Progenitor cell of endocrine pancreas (in vitro differentiated cells): ENCODE data around the gene CD36. TPM values are rescaled to one million over a fixed set of nuclear protein-coding genes. Genes with fewer than 3 reads are reported as not detected.

Experiments
- DNase-seq: peaks from one replicate; pipeline ENCODE4 v3.0.0; 2021; ENCODE audit warnings: low spot score; ENCODE audit not compliant: unreplicated experiment
- H3K27ac Mint-ChIP-seq: 2 replicates; pipeline ENCODE4 v1.8.0; 2021; ENCODE audit warnings: mild to moderate bottlenecking, moderate library complexity, mixed read lengths
- H3K27me3 Mint-ChIP-seq: 2 replicates; pipeline ENCODE4 v1.8.0; 2021; ENCODE audit warnings: mixed read lengths
- H3K36me3 Mint-ChIP-seq: 2 replicates; pipeline ENCODE4 v1.8.0; 2022; ENCODE audit warnings: mixed read lengths; ENCODE audit not compliant: insufficient read depth
- H3K4me1 Mint-ChIP-seq: 2 replicates; pipeline ENCODE4 v1.8.0; 2021; ENCODE audit warnings: low read depth, mixed read lengths
- H3K4me3 Mint-ChIP-seq: 2 replicates; pipeline ENCODE4 v1.8.0; 2021; ENCODE audit warnings: low read depth, mild to moderate bottlenecking, moderate library complexity, mixed read lengths
- H3K9me3 Mint-ChIP-seq: 2 replicates; pipeline ENCODE4 v1.8.0; 2021; ENCODE audit warnings: low read depth, mixed read lengths
- total RNA-seq: library from RNA; stranded (reverse); gene quantifications from 2 replicates; pipeline ENCODE4 v1.2.1, GENCODE V29; 2021
- TF ChIP-seq, protein P1 (sequence below): fragments of 200-600 bp; sonication (generic); IDR thresholded peaks from one replicate; pipeline ENCODE4 v1.5.0; 2021; ENCODE audit warnings: antibody characterized with exemption, mild to moderate bottlenecking; ENCODE audit not compliant: unreplicated experiment

The CD36 gene
- total RNA-seq, 1 donor from 2014 or later = 7.7 TPM

GRCh38 chr7:80632139-80632538 lies 6.3 kb upstream of the CD36 start:
- no peaks in the 10 kb centered on the region for H3K9me3 Mint-ChIP-seq
- H3K4me3 Mint-ChIP-seq = no peak overlapping the region
- H3K27ac Mint-ChIP-seq = no peak overlapping the region
- TF ChIP-seq, protein P1, sequence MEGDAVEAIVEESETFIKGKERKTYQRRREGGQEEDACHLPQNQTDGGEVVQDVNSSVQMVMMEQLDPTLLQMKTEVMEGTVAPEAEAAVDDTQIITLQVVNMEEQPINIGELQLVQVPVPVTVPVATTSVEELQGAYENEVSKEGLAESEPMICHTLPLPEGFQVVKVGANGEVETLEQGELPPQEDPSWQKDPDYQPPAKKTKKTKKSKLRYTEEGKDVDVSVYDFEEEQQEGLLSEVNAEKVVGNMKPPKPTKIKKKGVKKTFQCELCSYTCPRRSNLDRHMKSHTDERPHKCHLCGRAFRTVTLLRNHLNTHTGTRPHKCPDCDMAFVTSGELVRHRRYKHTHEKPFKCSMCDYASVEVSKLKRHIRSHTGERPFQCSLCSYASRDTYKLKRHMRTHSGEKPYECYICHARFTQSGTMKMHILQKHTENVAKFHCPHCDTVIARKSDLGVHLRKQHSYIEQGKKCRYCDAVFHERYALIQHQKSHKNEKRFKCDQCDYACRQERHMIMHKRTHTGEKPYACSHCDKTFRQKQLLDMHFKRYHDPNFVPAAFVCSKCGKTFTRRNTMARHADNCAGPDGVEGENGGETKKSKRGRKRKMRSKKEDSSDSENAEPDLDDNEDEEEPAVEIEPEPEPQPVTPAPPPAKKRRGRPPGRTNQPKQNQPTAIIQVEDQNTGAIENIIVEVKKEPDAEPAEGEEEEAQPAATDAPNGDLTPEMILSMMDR = no peak
- peaks cover 5% of the 10 kb centered on the region for H3K4me1 Mint-ChIP-seq
- no peak for DNase-seq
- no peaks in the 10 kb centered on the region for H3K36me3 Mint-ChIP-seq
- no peaks in the 10 kb centered on the region for H3K27me3 Mint-ChIP-seq

DNA sequence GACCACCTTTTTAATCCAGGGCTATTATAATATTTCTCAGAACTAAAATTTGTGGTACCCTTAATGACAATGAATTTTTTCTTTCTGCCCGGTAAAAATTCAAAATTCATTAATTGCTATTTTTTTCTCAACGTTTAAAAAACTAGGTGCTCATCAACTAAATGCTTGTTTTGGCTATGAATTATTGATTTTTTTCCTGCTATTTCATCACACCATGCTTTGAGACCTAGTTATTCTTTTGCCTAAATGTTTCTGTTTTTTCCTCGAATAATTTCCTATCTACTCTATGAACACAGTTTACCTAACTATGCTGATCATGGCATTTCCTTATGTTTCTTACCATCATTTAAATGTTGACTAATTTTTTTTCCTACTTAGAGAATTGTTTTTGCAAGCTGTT lies 5.6 kb upstream of the CD36 start:
- DNase-seq = no peak
- peaks cover 5% of the 10 kb centered on the region for H3K4me1 Mint-ChIP-seq
- no peaks in the 10 kb centered on the region for H3K36me3 Mint-ChIP-seq
- H3K27me3 Mint-ChIP-seq = no peaks in the 10 kb centered on the region
- no peak overlapping the region for H3K4me3 Mint-ChIP-seq
- H3K9me3 Mint-ChIP-seq = no peaks in the 10 kb centered on the region
- H3K27ac Mint-ChIP-seq = no peak overlapping the region
- TF ChIP-seq, protein P1 = no peak

DNA sequence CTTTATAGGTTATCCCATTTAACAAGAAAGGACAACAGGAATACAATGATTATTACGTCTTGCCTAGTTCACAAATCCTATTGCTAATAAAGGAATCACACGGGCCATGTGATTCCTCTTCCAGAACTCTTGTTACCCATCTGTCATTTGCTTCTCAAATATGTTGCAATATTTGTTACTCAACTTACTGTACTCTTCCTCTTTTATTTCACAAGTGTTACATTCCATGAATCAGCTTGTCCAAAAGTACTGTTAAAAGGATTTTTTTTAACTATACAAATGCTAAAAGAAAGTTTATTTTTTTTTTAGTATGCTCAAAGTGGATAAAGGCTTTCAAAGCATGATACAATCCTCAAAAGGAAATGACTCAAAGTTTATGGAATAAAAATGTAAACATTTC lies 3.9 kb upstream of the CD36 start:
- H3K4me1 Mint-ChIP-seq = peaks cover 2% of the 10 kb centered on the region
- no peaks in the 10 kb centered on the region for H3K36me3 Mint-ChIP-seq
- H3K4me3 Mint-ChIP-seq = no peak overlapping the region
- peaks cover under 1% of the 10 kb centered on the region for H3K9me3 Mint-ChIP-seq
- H3K27ac Mint-ChIP-seq = no peak overlapping the region
- no peak for DNase-seq
- H3K27me3 Mint-ChIP-seq = no peaks in the 10 kb centered on the region
- TF ChIP-seq, protein P1 = no peak

DNA sequence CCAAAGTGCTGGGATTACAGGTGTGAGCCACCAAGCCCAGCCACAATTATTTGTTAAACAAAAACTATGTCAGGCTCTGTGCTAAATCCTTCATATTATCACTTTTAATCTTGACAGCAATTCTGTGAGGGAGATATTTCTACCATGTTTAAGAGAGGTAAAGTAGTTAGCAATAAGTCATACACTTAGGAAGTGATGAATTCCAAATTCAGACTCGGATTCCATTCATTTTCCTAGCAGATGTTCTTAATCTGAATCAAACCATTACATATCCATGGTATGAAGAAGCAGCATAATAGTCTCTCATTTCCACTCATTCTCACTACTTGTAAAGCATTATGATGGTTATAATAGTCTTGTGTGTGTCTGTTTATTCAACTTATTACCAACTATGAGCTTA lies 2.9 kb upstream of the CD36 start:
- peaks cover 5% of the 10 kb centered on the region for H3K9me3 Mint-ChIP-seq
- no peak overlapping the region for H3K27ac Mint-ChIP-seq
- TF ChIP-seq, protein P1 = no peak
- H3K27me3 Mint-ChIP-seq = no peaks in the 10 kb centered on the region
- H3K36me3 Mint-ChIP-seq = no peaks in the 10 kb centered on the region
- H3K4me3 Mint-ChIP-seq = no peak overlapping the region
- peaks cover 2% of the 10 kb centered on the region for H3K4me1 Mint-ChIP-seq
- no peak for DNase-seq

GRCh38 chr7:80635998-80636397 lies 2.4 kb upstream of the CD36 start:
- TF ChIP-seq, protein P1 = no peak
- Mint-ChIP-seq H3K36me3 (no peaks in the 10 kb centered on the region), H3K9me3 (peaks cover 5% of the 10 kb centered on the region), H3K27ac (no peak overlapping the region), H3K4me1 (peaks cover 2% of the 10 kb centered on the region), H3K4me3 (no peak overlapping the region), H3K27me3 (no peaks in the 10 kb centered on the region)
- no peak for DNase-seq
